ENCODE results near the gene IL12RB2.

DNA sequence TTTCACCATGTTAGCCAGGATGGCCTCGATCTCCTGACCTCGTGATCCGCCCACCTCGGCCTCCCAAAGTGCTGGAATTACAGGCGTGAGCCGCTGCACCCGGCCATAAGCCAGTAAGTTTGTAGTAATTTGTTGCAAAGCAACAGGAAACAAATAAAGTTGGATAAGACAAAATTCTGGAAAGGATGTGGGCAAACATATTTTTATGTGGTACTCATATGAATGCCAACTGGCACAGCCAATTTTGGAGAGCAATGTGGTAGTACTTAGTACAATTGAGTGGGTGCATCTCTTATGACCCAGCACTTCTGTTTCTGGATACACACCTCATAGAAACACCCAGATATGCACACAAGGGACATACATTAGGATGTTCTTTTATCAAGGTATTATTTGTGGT, 8.4 kb upstream of the IL12RB2 start:
- TF ChIP-seq GATA2 (IDR thresholded peaks at IDR 0.05; ENCODE audit: low read depth, low read length) (no peak), GATA3 (IDR thresholded peaks at IDR 0.05; ENCODE audit: low read depth, low read length) (no peak)
